Neuronal stem cell (in vitro differentiated cells): ENCODE measurements around the gene ANKRD33B.
"Not testable (repeated sequence)": the region's sequence is repeated elsewhere in the genome, so short reads cannot be mapped to it uniquely, and the experiment has no call there.

Experiments
- DNase-seq: peaks from one replicate; pipeline ENCODE4 v3.0.0-alpha.2; 2013; ENCODE audit warnings: low spot score
- H2AFZ ChIP-seq: one replicate; pipeline ENCODE4 v1.6.1; 2013; ENCODE audit warnings: mild to moderate bottlenecking, low read length, inconsistent platforms
- H2AK5ac ChIP-seq: 2 replicates; pipeline ENCODE4 v1.6.1; 2013; ENCODE audit warnings: low read depth, mild to moderate bottlenecking, inconsistent platforms, low read length, moderate library complexity, mixed read lengths
- H2BK120ac ChIP-seq: 2 replicates; pipeline ENCODE4 v1.6.1; 2013; ENCODE audit warnings: low read depth, mild to moderate bottlenecking, inconsistent platforms, low read length, moderate library complexity, mixed read lengths
- H2BK12ac ChIP-seq: one replicate; pipeline ENCODE4 v1.6.1; 2013; ENCODE audit warnings: low read length, inconsistent platforms
- H2BK15ac ChIP-seq: 2 replicates; pipeline ENCODE4 v1.6.1; 2013; ENCODE audit warnings: mild to moderate bottlenecking, low read length, inconsistent platforms, mixed read lengths
- H2BK5ac ChIP-seq: one replicate; pipeline ENCODE4 v1.6.1; 2013; ENCODE audit warnings: inconsistent platforms, mild to moderate bottlenecking, low read length, moderate library complexity
- H3K14ac ChIP-seq: one replicate; pipeline ENCODE4 v1.6.1; 2013; ENCODE audit warnings: low read length, inconsistent platforms
- H3K18ac ChIP-seq: 2 replicates; pipeline ENCODE4 v1.6.1; 2013; ENCODE audit warnings: low read length, inconsistent platforms
- H3K23ac ChIP-seq: 2 replicates; pipeline ENCODE4 v1.6.1; 2013; ENCODE audit warnings: low read depth, mild to moderate bottlenecking, mixed read lengths, low read length, inconsistent platforms; ENCODE audit not compliant: poor library complexity
- H3K27ac ChIP-seq: replicated peaks from 3 replicates; pipeline ENCODE4 v1.5.1; 2013; ENCODE audit warnings: low read length, inconsistent platforms
- H3K27me3 ChIP-seq, 3 experiments: 2 replicates each; pipeline ENCODE4 v1.6.1; 2013; ENCODE audit warnings: low read length in 3 of 3, mild to moderate bottlenecking in 2 of 3, inconsistent platforms in 1 of 3, low read depth in 1 of 3, mixed read lengths in 1 of 3, moderate library complexity in 1 of 3; ENCODE audit not compliant: control insufficient read depth in 3 of 3, insufficient read depth in 3 of 3
- H3K36me3 ChIP-seq, 2 donors: replicated peaks in 1 of 2; 2 replicates each; pipeline ENCODE4 v1.6.1; 2013; ENCODE audit warnings: low read length in 2 of 2; ENCODE audit not compliant: control insufficient read depth in 2 of 2, insufficient read depth in 2 of 2
- H3K4ac ChIP-seq: 2 replicates; pipeline ENCODE4 v1.6.1; 2013; ENCODE audit warnings: inconsistent platforms, mild to moderate bottlenecking, low read length, moderate library complexity
- H3K4me1 ChIP-seq, 2 donors: 1 replicate in 1 of 2; 2 replicates in 1 of 2; pipeline ENCODE4 v1.6.1; 2013; ENCODE audit warnings: low read length in 2 of 2, low read depth in 1 of 2; ENCODE audit not compliant: control insufficient read depth in 2 of 2, insufficient read depth in 1 of 2
- H3K4me2 ChIP-seq: one replicate; pipeline ENCODE4 v1.6.1; 2013; ENCODE audit warnings: mild to moderate bottlenecking, low read length, inconsistent platforms; ENCODE audit not compliant: insufficient read depth, poor library complexity, severe bottlenecking
- H3K4me3 ChIP-seq, 2 donors: 2 replicates each; pipeline ENCODE4 v1.5.1; 2013; ENCODE audit warnings: low read length in 2 of 2, mild to moderate bottlenecking in 2 of 2, inconsistent platforms in 1 of 2, moderate library complexity in 1 of 2
- H3K79me1 ChIP-seq: one replicate; pipeline ENCODE4 v1.6.1; 2013; ENCODE audit warnings: low read depth, mild to moderate bottlenecking, inconsistent platforms, low read length, moderate library complexity
- H3K9ac ChIP-seq: one replicate; pipeline ENCODE4 v1.6.1; 2013; ENCODE audit warnings: mild to moderate bottlenecking, low read depth, low read length, inconsistent platforms; ENCODE audit not compliant: poor library complexity
- H3K9me3 ChIP-seq, 2 donors: replicated peaks in 1 of 2; 2 replicates each; pipeline versions ENCODE3 to v1.6.1; 2013; ENCODE audit warnings: low read length in 2 of 2, mild to moderate bottlenecking in 2 of 2, inconsistent platforms in 1 of 2, low read depth in 1 of 2, mixed read lengths in 1 of 2, moderate library complexity in 1 of 2; ENCODE audit not compliant: control insufficient read depth in 2 of 2, insufficient read depth in 1 of 2
- H4K8ac ChIP-seq: one replicate; pipeline ENCODE4 v1.6.1; 2013; ENCODE audit warnings: low read depth, mild to moderate bottlenecking, inconsistent platforms, low read length, moderate library complexity
- H4K91ac ChIP-seq: one replicate; pipeline ENCODE4 v1.6.1; 2013; ENCODE audit warnings: low read length, low read depth, mild to moderate bottlenecking, inconsistent platforms; ENCODE audit not compliant: poor library complexity
- WGBS, 2 donors: extraction: QIAGEN DNeasy Blood & Tissue Kit; methylation state at CpG; one replicate each; pipeline ENCODE4 v1.1.7; 2013; ENCODE audit warnings: missing lambda C conversion rate in 2 of 2, mixed read lengths in 1 of 2; ENCODE audit not compliant: insufficient read length in 2 of 2, insufficient replicate concordance in 1 of 2; ENCODE audit errors: extremely low coverage in 2 of 2; 5-methylcytosine and 5-hydroxymethylcytosine counted together

Gene ANKRD33B

GRCh38 chr5:10635867-10636350 is 72.0 kb downstream of the ANKRD33B start:
- H2BK15ac ChIP-seq = no peak overlapping the region
- no peak overlapping the region for H2AFZ ChIP-seq
- H3K27ac ChIP-seq = no peak overlapping the region
- peak overlapping the region; percentile 33 for H3K14ac ChIP-seq
- no peak overlapping the region for H2AK5ac ChIP-seq
- H3K23ac ChIP-seq = no peak overlapping the region
- H3K27me3 ChIP-seq = peaks cover 0 to 3% (median 0%) of the 10 kb centered on the region in 3 experiments
- no peak overlapping the region for H3K4me3 ChIP-seq
- H4K8ac ChIP-seq = no peak overlapping the region
- H3K4ac ChIP-seq = no peak overlapping the region
- no peak for DNase-seq
- WGBS, 2 donors = no CpG with 5 or more reads among the region's 11 CpGs
- no peak overlapping the region for H3K9ac ChIP-seq
- no peak overlapping the region for H2BK5ac ChIP-seq
- peaks cover 0 to 18% of the 10 kb centered on the region in 2 donors for H3K4me1 ChIP-seq
- H3K4me2 ChIP-seq = no peak overlapping the region
- no peak overlapping the region for H2BK12ac ChIP-seq
- H3K79me1 ChIP-seq = peaks cover 5% of the 10 kb centered on the region
- peaks cover 0 to 4% of the 10 kb centered on the region in 2 donors for H3K36me3 ChIP-seq
- H2BK120ac ChIP-seq = no peak overlapping the region
- no peak overlapping the region for H3K18ac ChIP-seq
- no peak overlapping the region for H4K91ac ChIP-seq
- peaks cover 3 to 4% of the 10 kb centered on the region in 2 donors for H3K9me3 ChIP-seq

GRCh38 chr5:10636363-10637142 is 72.7 kb downstream of the ANKRD33B start:
- Histone ChIP-seq H2AK5ac (peak overlapping the region; percentile 63), H2BK5ac (no peak overlapping the region), H2BK15ac (peak overlapping the region; percentile 49), H3K79me1 (peaks cover 5% of the 10 kb centered on the region), H3K27me3 (peaks cover 0 to 3% (median 0%) of the 10 kb centered on the region in 3 experiments), H2BK12ac (peak overlapping the region; percentile 58), H2BK120ac (no peak overlapping the region), H3K4me1 (peaks cover 0 to 15% of the 10 kb centered on the region in 2 donors), H3K18ac (peak overlapping the region; percentile 83), H3K36me3 (peaks cover 0 to 4% of the 10 kb centered on the region in 2 donors), H3K27ac (no peak overlapping the region), H3K23ac (peak overlapping the region; percentile 65), H3K9me3 (peaks cover 3 to 4% of the 10 kb centered on the region in 2 donors), H3K14ac (peak overlapping the region; percentile 21), H4K91ac (no peak overlapping the region), H3K4ac (no peak overlapping the region), H4K8ac (peak overlapping the region; percentile 65), H3K4me3 (no peak overlapping the region), H3K4me2 (no peak overlapping the region), H3K9ac (peak overlapping the region; percentile 44), H2AFZ (no peak overlapping the region)
- WGBS, 2 donors = no CpG with 5 or more reads among the region's 15 CpGs
- no peak for DNase-seq

GRCh38 chr5:10637944-10638343 is 74.1 kb downstream of the ANKRD33B start:
- H3K27ac ChIP-seq = no peak overlapping the region
- no CpG with 5 or more reads among the region's 10 CpGs for WGBS, 2 donors
- H3K4ac ChIP-seq = no peak overlapping the region
- peaks cover 0 to 15% of the 10 kb centered on the region in 2 donors for H3K4me1 ChIP-seq
- H3K18ac ChIP-seq = peak overlapping the region; percentile 88
- no peak overlapping the region for H2BK120ac ChIP-seq
- H3K36me3 ChIP-seq = peaks cover 0 to 4% of the 10 kb centered on the region in 2 donors
- H2BK15ac ChIP-seq = no peak overlapping the region
- peaks cover 3 to 4% of the 10 kb centered on the region in 2 donors for H3K9me3 ChIP-seq
- H3K9ac ChIP-seq = peak overlapping the region; percentile 72
- H3K23ac ChIP-seq = no peak overlapping the region
- H3K4me3 ChIP-seq = no peak overlapping the region
- H3K4me2 ChIP-seq = no peak overlapping the region
- H2BK12ac ChIP-seq = no peak overlapping the region
- peaks cover 0 to 3% (median 0%) of the 10 kb centered on the region in 3 experiments for H3K27me3 ChIP-seq
- no peak overlapping the region for H3K14ac ChIP-seq
- no peak overlapping the region for H2BK5ac ChIP-seq
- no peak overlapping the region for H4K91ac ChIP-seq
- peak overlapping the region; percentile 25 for H2AK5ac ChIP-seq
- peaks cover 5% of the 10 kb centered on the region for H3K79me1 ChIP-seq
- H2AFZ ChIP-seq = no peak overlapping the region
- no peak overlapping the region for H4K8ac ChIP-seq
- no peak for DNase-seq

- Histone ChIP-seq H4K8ac (peak overlapping the region; percentile 43), H2AK5ac (peak overlapping the region; percentile 25), H3K14ac (peak overlapping the region; percentile 8), H3K9ac (peak overlapping the region; percentile 72), H2BK12ac (peak overlapping the region; percentile 88), H3K4me1 (peaks cover 0 to 15% of the 10 kb centered on the region in 2 donors), H3K4me3 (peak overlapping the region in 1 of 2 donors; percentile 12), H4K91ac (peak overlapping the region; percentile 38), H3K23ac (peak overlapping the region; percentile 96)
- H2BK120ac ChIP-seq, H3K27ac ChIP-seq, H3K36me3 ChIP-seq, H3K4ac ChIP-seq, H3K27me3 ChIP-seq, H2BK5ac ChIP-seq, H3K4me2 ChIP-seq, H3K9me3 ChIP-seq, H2BK15ac ChIP-seq, DNase-seq, H3K18ac ChIP-seq, H2AFZ ChIP-seq, H3K79me1 ChIP-seq: not testable (repeated sequence)
- 100% methylated on average over 2 of the region's 48 CpGs; no CpG with 5 or more reads in 1 of the 2 donors for WGBS, 2 donors
Observed at GRCh38 chr5:10638723-10639122, 74.9 kb downstream of the ANKRD33B start.
